Vagina (tissue), 2 donors: ENCODE results near the gene GRIFIN. TPM values are rescaled to one million over a fixed set of nuclear protein-coding genes. Genes with fewer than 3 reads are reported as not detected.

Experiments
- DNase-seq, 2 donors: peaks; one replicate each; pipeline ENCODE4 v3.0.0-alpha.2; 2017; ENCODE audit errors: extremely low spot score in 2 of 2
- H3K27ac ChIP-seq: fragments of 200-600 bp; sonication (generic); one replicate; pipeline ENCODE4 v1.5.1; 2019
- H3K27me3 ChIP-seq: fragments of 200-600 bp; sonication (generic); one replicate; pipeline ENCODE4 v1.5.1; 2019
- H3K36me3 ChIP-seq, 2 donors: fragments of 200-600 bp; sonication (generic); one replicate each; pipeline ENCODE4 v1.5.1; 2017 to 2019
- H3K4me1 ChIP-seq: fragments of 200-600 bp; sonication (generic); one replicate; pipeline ENCODE4 v1.5.1; 2019
- H3K4me3 ChIP-seq, 2 donors: fragments of 200-600 bp; sonication (generic); 1 replicate in 1 of 2; 2 replicates in 1 of 2; pipeline ENCODE4 v1.5.1; 2016 to 2019
- H3K9me3 ChIP-seq: fragments of 200-600 bp; sonication (generic); one replicate; pipeline ENCODE4 v1.5.1; 2019
- POLR2A ChIP-seq, 2 donors: fragments of 450-650 bp; IDR thresholded peaks; one replicate each; pipeline ENCODE4 v1.6.1; 2017; ENCODE audit warnings: antibody characterized with exemption in 2 of 2, mild to moderate bottlenecking in 2 of 2, moderate library complexity in 2 of 2
- POLR2AphosphoS5 ChIP-seq, 2 donors: sonication (generic); formaldehyde crosslinking; IDR thresholded peaks; one replicate each; pipeline ENCODE4 v1.9.0; 2017; ENCODE audit warnings: antibody characterized with exemption in 2 of 2, mild to moderate bottlenecking in 2 of 2, low read depth in 1 of 2; ENCODE audit not compliant: insufficient read depth in 1 of 2
- intact Hi-C: fragments of 100-400 bp; cut with DNase I; formaldehyde crosslinking; loops from one replicate; pipeline ENCODE4 v1.15.1; 2023
- total RNA-seq: library from RNA; depleted of rRNA; stranded (reverse); fragments of >200 nt; gene quantifications from one replicate; pipeline ENCODE4 v1.2.3, GENCODE V29; 2016
- TF ChIP-seq, protein P1 (sequence below), 3 experiments: fragments of 450-650 bp in 2 of 3; fragments of 200-600 bp in 1 of 3; sonication (generic) in 1 of 3; IDR thresholded peaks; one replicate each; pipeline ENCODE4 v1.5.1; 2017 to 2019; ENCODE audit warnings: antibody characterized with exemption in 3 of 3, mild to moderate bottlenecking in 2 of 3, moderate library complexity in 2 of 3

The GRIFIN gene
- total RNA-seq, 1 donor from 2014 or later: not detected

DNA sequence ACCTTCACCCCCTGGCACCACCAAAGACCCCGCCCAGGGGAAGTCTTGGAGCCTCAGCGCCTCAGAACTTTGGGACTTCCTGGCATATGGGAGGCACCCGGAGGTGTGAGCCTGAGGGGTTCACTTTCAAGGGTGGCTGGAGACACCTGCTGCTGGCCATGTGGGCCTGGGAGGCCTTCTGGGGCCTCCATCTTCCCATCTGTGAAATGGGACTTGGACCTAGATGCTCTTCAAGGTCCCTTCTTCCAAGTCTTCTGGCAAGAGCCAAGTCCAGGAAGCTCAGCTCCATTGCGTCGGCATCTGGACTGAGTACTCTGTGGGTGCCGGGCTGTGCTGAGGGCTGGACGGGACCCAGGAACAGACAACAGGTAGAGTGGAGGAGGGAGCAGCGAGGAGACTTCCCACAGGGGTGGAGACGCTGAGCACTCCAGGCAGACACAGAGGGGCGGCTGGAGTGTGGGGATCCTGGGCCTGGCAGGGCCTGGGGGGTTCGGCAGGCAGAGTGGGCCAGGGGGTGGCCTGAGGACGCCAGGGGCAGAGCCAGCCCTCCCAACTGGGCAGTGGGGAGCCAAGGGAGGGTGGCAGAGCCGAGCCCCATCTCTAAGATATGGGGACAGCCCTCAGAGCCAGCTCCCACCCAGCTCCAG lies 34.1 kb upstream of the GRIFIN start:
- H3K9me3 ChIP-seq: no peaks in the 10 kb centered on the region
- peak overlapping the region; percentile 44 for H3K27ac ChIP-seq
- intact Hi-C loops: no loop called here
- TF ChIP-seq POLR2A (IDR thresholded peaks at IDR 0.05) (no peak), POLR2AphosphoS5 (IDR thresholded peaks at IDR 0.05; ENCODE audit: insufficient read depth in 1 of 2, low read depth in 1 of 2) (no peak)
- TF ChIP-seq, protein P1, sequence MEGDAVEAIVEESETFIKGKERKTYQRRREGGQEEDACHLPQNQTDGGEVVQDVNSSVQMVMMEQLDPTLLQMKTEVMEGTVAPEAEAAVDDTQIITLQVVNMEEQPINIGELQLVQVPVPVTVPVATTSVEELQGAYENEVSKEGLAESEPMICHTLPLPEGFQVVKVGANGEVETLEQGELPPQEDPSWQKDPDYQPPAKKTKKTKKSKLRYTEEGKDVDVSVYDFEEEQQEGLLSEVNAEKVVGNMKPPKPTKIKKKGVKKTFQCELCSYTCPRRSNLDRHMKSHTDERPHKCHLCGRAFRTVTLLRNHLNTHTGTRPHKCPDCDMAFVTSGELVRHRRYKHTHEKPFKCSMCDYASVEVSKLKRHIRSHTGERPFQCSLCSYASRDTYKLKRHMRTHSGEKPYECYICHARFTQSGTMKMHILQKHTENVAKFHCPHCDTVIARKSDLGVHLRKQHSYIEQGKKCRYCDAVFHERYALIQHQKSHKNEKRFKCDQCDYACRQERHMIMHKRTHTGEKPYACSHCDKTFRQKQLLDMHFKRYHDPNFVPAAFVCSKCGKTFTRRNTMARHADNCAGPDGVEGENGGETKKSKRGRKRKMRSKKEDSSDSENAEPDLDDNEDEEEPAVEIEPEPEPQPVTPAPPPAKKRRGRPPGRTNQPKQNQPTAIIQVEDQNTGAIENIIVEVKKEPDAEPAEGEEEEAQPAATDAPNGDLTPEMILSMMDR (IDR thresholded peaks at IDR 0.05): no peak
- no peaks in the 10 kb centered on the region for H3K36me3 ChIP-seq
- peaks cover 52% of the 10 kb centered on the region for H3K4me1 ChIP-seq
- no peaks in the 10 kb centered on the region for H3K27me3 ChIP-seq
- H3K4me3 ChIP-seq: no peak overlapping the region
- DNase-seq: no peak

DNA sequence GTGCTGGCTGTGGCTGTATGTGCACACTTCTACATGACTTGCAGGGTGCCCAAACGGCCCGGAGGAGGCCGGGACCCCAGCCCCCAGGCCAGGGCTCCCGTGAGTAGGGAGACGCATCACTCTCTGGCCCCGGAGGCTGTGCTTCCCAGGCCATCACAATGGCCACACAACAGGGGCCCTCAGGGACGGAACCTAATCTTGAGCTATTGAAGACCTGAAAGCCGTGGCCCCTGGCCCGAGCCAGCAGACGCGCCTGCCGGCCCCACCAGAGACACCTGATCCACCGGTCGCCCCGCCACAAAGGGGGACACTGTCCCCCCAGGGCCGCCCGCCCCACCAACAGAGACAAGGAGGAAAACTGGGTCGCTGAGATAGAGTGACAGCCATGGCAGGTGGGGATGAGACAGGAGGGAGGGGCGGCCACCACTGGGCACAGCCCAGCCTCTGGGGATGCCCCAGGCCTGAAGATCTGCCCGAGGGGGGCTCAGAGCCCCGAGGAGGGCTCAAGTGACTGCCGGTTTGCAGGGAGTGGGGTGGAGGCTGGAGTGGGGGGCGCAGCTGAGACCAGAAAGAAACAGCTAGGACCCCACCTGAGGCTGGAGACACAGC lies 33.2 kb upstream of the GRIFIN start:
- H3K4me1 ChIP-seq: peaks cover 52% of the 10 kb centered on the region
- H3K27ac ChIP-seq: peak overlapping the region; percentile 44
- no peaks in the 10 kb centered on the region for H3K27me3 ChIP-seq
- H3K36me3 ChIP-seq: no peaks in the 10 kb centered on the region
- H3K4me3 ChIP-seq: no peak overlapping the region
- TF ChIP-seq, protein P1 (IDR thresholded peaks at IDR 0.05): no peak
- no peak for TF ChIP-seq POLR2A (IDR thresholded peaks at IDR 0.05)
- no peak for TF ChIP-seq POLR2AphosphoS5 (IDR thresholded peaks at IDR 0.05; ENCODE audit: insufficient read depth in 1 of 2, low read depth in 1 of 2)
- intact Hi-C loops: no loop called here
- H3K9me3 ChIP-seq: no peaks in the 10 kb centered on the region
- no peak for DNase-seq

DNA sequence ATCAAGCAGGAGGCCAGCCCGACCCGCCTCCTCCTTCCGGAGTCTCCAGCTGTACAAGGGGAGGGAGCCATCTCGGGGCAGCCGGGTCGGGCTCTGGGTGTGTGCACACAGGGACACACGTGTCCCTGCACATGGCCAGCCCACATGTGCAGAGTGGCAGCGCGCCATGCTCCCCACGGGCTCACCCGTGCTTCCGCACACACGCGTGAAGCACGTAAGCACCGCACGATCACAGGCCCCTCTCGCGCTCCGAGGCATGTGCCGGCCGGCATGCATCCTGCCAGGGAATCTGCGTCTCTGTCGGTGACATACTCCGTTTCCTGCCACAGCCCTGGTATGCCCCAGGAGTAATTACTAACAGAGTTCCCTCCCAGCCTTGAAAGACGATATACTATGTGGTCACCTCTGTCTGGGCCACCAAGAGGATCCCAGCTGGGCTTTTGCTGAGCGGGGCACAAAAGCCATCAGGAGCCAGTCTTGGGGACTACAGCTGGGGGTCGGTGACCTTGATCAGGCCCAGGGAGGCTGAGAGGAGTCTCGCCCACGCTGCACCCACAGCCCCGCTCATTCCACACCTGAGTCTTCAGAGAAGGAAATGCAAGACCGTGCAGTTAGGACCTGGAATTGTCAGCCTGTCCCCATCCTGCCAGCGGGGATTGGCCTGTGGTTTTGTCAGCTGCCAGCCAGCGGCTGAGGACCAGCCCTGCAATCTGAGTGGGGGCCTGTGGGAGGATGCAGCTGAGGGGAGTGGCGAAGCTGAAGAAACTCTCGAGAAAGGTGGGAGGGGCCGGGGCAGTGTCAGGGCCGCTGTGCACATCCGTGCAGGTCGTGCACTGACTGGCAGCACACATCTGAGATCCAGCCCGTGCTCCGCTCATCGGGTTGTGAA lies 32.4 kb upstream of the GRIFIN start:
- Histone ChIP-seq H3K36me3 (no peaks in the 10 kb centered on the region), H3K27me3 (no peaks in the 10 kb centered on the region), H3K4me1 (peaks cover 55% of the 10 kb centered on the region), H3K9me3 (no peaks in the 10 kb centered on the region), H3K27ac (peak overlapping the region; percentile 44), H3K4me3 (no peak overlapping the region)
- TF ChIP-seq, protein P1 (IDR thresholded peaks at IDR 0.05): no peak
- peak in 1 of 2 donors; percentile 73 for TF ChIP-seq POLR2AphosphoS5 (IDR thresholded peaks at IDR 0.05; ENCODE audit: insufficient read depth in 1 of 2, low read depth in 1 of 2)
- no peak for TF ChIP-seq POLR2A (IDR thresholded peaks at IDR 0.05)
- intact Hi-C loops: no loop called here
- no peak for DNase-seq

DNA sequence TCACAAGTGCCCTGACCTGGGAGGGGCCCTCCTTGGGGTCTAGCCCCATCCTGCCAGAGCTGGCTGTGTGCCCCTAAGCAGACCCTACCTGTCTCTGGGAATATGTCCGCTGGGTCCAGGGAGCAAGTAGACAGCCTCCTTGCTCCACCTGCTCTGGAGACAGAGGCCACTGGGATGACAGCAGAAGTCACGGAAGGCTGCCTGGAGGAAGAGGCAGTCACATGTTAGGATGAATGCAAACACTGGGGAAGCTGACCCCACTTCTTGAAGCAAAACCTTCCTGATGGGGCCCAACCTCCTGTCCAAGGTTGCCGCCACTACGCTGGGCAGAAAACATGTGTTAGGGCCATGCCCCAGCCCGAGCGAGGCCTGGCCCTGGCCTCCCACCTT lies 31.7 kb upstream of the GRIFIN start:
- peaks cover 61% of the 10 kb centered on the region for H3K4me1 ChIP-seq
- H3K4me3 ChIP-seq: no peak overlapping the region
- no peak overlapping the region for H3K27ac ChIP-seq
- no peak for DNase-seq
- H3K9me3 ChIP-seq: no peaks in the 10 kb centered on the region
- TF ChIP-seq, protein P1 (IDR thresholded peaks at IDR 0.05): no peak
- TF ChIP-seq POLR2AphosphoS5 (IDR thresholded peaks at IDR 0.05; ENCODE audit: insufficient read depth in 1 of 2, low read depth in 1 of 2): no peak
- no peak for TF ChIP-seq POLR2A (IDR thresholded peaks at IDR 0.05)
- H3K27me3 ChIP-seq: no peaks in the 10 kb centered on the region
- H3K36me3 ChIP-seq: no peaks in the 10 kb centered on the region
- intact Hi-C loops: no loop called here
